Stimulated activated memory B cell treated with anti-CD40 and anti-IgM and Interleukin-4, amounts not matched to agents 10 μg/mL and 1 μg/mL and 100 μg/mL, for 72 hours (primary cell): ENCODE results near the gene ADIPOR1.
"Not testable (repeated sequence)": the region's sequence is repeated elsewhere in the genome, so short reads cannot be mapped to it uniquely, and the experiment has no call there.

ENCODE experiments used
- ATAC-seq: fragments of 150-1000 bp; cut with Tn5 transposase; 2 replicates; pipeline ENCODE4 v1.10.0; 2021
- H3K27ac Mint-ChIP-seq: one replicate; pipeline ENCODE4 v1.8.0; 2022; ENCODE audit warnings: mild to moderate bottlenecking, mixed read lengths
- H3K27me3 Mint-ChIP-seq: one replicate; pipeline ENCODE4 v1.8.0; 2022; ENCODE audit warnings: mixed read lengths
- H3K36me3 Mint-ChIP-seq: one replicate; pipeline ENCODE4 v1.8.0; 2022; ENCODE audit warnings: mixed read lengths
- H3K4me1 Mint-ChIP-seq: one replicate; pipeline ENCODE4 v1.8.0; 2022; ENCODE audit warnings: mixed read lengths
- H3K4me3 Mint-ChIP-seq: one replicate; pipeline ENCODE4 v1.8.0; 2022; ENCODE audit warnings: mild to moderate bottlenecking, moderate library complexity, mixed read lengths
- H3K9me3 Mint-ChIP-seq: one replicate; pipeline ENCODE4 v1.8.0; 2022; ENCODE audit warnings: mixed read lengths

Gene ADIPOR1

DNA sequence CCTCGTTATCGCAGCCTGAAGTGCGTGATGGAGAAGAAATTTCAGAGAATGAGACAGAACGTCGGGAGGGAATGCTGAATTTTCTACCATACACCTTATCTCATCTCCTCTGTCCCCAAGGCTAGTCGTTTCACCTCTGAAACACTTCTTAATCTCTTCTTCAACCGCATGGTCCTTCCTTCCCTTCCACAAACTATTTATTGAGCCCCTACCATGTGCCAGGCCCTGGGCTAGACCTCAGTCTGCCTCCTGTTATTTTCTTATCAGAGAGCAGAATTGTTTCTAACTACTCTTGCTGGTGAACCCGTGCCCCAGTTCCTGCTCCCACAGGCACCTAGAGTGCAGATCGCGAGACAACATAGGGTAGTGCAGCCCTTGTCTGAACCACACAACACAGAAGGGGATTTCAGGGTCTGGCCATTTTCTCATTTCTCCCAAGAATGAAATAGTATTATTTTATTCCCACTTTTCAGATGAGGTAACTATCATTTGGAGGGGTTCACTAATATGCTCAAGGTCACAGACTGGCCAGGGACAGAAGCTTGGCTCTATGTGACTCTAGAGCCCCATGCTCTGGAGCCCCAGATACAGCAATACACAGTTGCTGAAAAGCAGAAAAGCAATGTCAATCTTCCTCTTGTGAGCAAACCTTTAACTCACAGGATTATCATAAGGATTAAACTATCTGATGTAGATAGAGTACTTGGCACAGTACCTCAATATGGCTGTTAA lies 598 bp upstream of the ADIPOR1 start:
- peak; percentile 25 for ATAC-seq
- Mint-ChIP-seq H3K4me1 (peaks cover 29% of the 10 kb centered on the region), H3K9me3 (no peaks in the 10 kb centered on the region)

DNA sequence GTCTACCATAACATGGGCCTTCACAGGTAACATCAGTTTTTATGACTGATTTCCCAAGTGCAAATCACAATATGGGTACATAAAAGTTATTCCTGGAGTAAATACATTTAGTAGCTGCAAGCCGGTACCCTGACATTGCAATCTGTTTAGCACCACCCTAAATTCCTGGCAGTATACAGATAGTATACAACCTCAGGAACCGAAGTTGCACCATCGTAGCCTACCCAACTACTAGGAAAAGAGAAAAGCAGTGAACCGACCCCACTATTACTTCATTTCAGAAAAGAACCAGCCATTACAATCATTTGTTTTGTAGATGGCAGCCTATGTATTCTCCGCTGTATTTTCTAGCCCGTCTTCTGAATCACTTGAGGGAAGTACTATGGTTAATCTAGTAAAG lies 1.1 kb downstream of the ADIPOR1 start:
- H3K27me3 Mint-ChIP-seq: no peaks in the 10 kb centered on the region
- H3K9me3 Mint-ChIP-seq: no peaks in the 10 kb centered on the region
- no peak for ATAC-seq
- H3K36me3 Mint-ChIP-seq: peaks cover 11% of the 10 kb centered on the region
- peak overlapping the region; percentile 82 for H3K4me3 Mint-ChIP-seq
- H3K27ac Mint-ChIP-seq: peak overlapping the region; percentile 68
- peaks cover 38% of the 10 kb centered on the region for H3K4me1 Mint-ChIP-seq

More for the DNA sequence above, 598 bp upstream of the ADIPOR1 start:
- Mint-ChIP-seq H3K4me3 (peak overlapping the region; percentile 82), H3K36me3 (peaks cover 26% of the 10 kb centered on the region), H3K27me3 (no peaks in the 10 kb centered on the region), H3K27ac (peak overlapping the region; percentile 68)

GRCh38 chr1:202954057-202954745 lies 3.9 kb downstream of the ADIPOR1 start:
- Mint-ChIP-seq H3K27me3 (no peaks in the 10 kb centered on the region), H3K27ac (no peak overlapping the region), H3K9me3 (no peaks in the 10 kb centered on the region), H3K36me3 (peaks cover 11% of the 10 kb centered on the region), H3K4me3 (no peak overlapping the region), H3K4me1 (peaks cover 43% of the 10 kb centered on the region)
- ATAC-seq: no peak

DNA sequence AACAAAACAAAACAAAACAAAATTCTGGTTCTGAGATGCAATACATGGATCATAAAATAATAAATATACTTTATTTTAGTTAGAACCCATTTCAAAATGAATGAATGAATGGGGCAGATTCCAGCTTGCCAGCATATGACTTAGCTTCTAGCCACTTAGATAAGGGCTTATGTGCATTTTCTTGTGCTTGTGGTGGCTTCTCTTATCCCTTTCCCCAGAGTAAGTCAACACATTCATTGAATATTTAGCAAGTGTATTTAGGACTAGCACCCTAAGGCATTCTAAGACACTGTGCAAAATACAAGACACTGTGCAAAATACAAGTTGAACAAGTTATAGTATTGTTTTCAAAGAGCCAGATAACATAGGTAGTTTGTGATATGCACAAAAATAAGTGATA lies 4.7 kb downstream of the ADIPOR1 start:
- Mint-ChIP-seq H3K27ac (no peak overlapping the region), H3K4me1 (peaks cover 38% of the 10 kb centered on the region), H3K9me3 (no peaks in the 10 kb centered on the region), H3K27me3 (no peaks in the 10 kb centered on the region), H3K4me3 (no peak overlapping the region), H3K36me3 (peaks cover 14% of the 10 kb centered on the region)
- no peak for ATAC-seq

DNA sequence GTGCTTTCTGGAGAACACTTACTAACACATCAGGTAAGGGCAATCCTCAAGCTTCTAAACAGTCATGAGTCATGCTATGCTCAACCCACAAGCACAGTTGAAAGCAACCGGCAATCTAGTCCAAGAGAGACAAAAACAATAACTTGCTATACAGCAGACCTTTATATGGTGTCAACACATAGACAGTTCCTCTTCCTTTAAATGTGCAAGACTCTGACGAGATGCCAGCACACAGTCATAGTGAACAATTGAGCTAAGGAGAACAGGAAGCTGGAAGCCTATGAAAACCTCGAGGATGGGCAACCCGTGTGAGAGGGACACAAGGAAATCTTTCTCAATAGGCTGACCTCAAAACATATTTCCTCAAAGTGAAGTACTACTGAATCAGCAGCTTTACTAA lies 5.3 kb downstream of the ADIPOR1 start:
- peaks cover 20% of the 10 kb centered on the region for H3K36me3 Mint-ChIP-seq
- H3K4me1 Mint-ChIP-seq: peaks cover 36% of the 10 kb centered on the region
- no peak overlapping the region for H3K27ac Mint-ChIP-seq
- no peak for ATAC-seq
- no peaks in the 10 kb centered on the region for H3K27me3 Mint-ChIP-seq
- H3K9me3 Mint-ChIP-seq: no peaks in the 10 kb centered on the region
- H3K4me3 Mint-ChIP-seq: no peak overlapping the region

GRCh38 chr1:202952099-202952498 lies 6.0 kb downstream of the ADIPOR1 start:
- peaks cover 33% of the 10 kb centered on the region for H3K4me1 Mint-ChIP-seq
- H3K4me3 Mint-ChIP-seq: no peak overlapping the region
- H3K9me3 Mint-ChIP-seq: no peaks in the 10 kb centered on the region
- H3K27me3 Mint-ChIP-seq: no peaks in the 10 kb centered on the region
- ATAC-seq: no peak
- peaks cover 24% of the 10 kb centered on the region for H3K36me3 Mint-ChIP-seq
- no peak overlapping the region for H3K27ac Mint-ChIP-seq

- no peak for ATAC-seq
Measured at GRCh38 chr1:202951437-202951836, 6.7 kb downstream of the ADIPOR1 start.

DNA sequence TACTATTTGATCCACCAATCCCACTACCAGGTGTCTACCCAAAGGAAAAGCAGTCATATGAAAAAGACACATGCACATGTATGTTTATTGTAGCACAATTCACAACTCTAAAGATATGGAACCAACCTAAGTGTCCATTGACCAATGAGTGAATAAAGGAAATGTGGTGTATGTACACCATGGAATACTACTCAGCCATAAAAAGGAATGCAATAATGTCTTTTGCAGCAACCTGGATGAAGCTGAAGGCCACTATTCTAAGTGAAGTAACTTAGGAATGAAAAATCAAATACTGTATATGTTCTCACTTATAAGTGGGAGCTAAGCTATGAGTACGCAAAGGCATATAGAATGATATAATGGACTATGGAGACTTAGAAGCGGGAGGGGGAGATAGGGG lies 12.6 kb downstream of the ADIPOR1 start:
- H3K36me3 Mint-ChIP-seq: peaks cover 76% of the 10 kb centered on the region
- ATAC-seq: no peak
- H3K4me1 Mint-ChIP-seq: no peaks in the 10 kb centered on the region
- no peaks in the 10 kb centered on the region for H3K27me3 Mint-ChIP-seq
- H3K9me3 Mint-ChIP-seq: no peaks in the 10 kb centered on the region
- no peak overlapping the region for H3K27ac Mint-ChIP-seq
- no peak overlapping the region for H3K4me3 Mint-ChIP-seq

More at GRCh38 chr1:202951437-202951836, 6.7 kb downstream of the ADIPOR1 start:
- Mint-ChIP-seq H3K4me3 (no peak overlapping the region), H3K9me3 (no peaks in the 10 kb centered on the region), H3K4me1 (peaks cover 28% of the 10 kb centered on the region), H3K27me3 (no peaks in the 10 kb centered on the region), H3K36me3 (peaks cover 29% of the 10 kb centered on the region), H3K27ac (no peak overlapping the region)

- no peaks in the 10 kb centered on the region for H3K27me3 Mint-ChIP-seq
- H3K36me3 Mint-ChIP-seq: peaks cover 71% of the 10 kb centered on the region
- no peak for ATAC-seq
- no peak overlapping the region for H3K4me3 Mint-ChIP-seq
- no peak overlapping the region for H3K27ac Mint-ChIP-seq
- no peaks in the 10 kb centered on the region for H3K9me3 Mint-ChIP-seq
- no peaks in the 10 kb centered on the region for H3K4me1 Mint-ChIP-seq
Measured at GRCh38 chr1:202944438-202944921, 13.6 kb downstream of the ADIPOR1 start.

DNA sequence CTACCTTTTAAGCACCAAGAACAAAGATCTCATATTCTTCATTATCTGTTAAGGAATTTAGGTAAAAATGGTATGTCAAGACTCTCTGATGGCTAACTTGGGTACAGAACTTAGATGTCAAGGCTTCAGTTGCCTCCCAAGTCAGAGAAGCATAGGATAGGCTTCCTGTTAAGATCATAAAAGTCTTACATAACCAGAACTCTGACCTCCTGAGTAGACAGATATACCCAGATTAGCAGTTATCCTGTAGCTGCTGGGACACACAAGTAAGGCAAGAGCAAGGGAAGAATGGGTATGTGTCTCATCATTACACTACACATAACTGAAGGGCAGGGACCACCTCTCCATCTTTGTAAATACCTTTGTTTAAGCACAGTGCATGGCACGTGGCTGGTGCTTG lies 15.7 kb downstream of the ADIPOR1 start:
- no peaks in the 10 kb centered on the region for H3K9me3 Mint-ChIP-seq
- peaks cover 58% of the 10 kb centered on the region for H3K36me3 Mint-ChIP-seq
- ATAC-seq: no peak
- no peaks in the 10 kb centered on the region for H3K27me3 Mint-ChIP-seq
- no peak overlapping the region for H3K27ac Mint-ChIP-seq
- no peaks in the 10 kb centered on the region for H3K4me1 Mint-ChIP-seq
- no peak overlapping the region for H3K4me3 Mint-ChIP-seq

- no peak for ATAC-seq
- no peaks in the 10 kb centered on the region for H3K4me1 Mint-ChIP-seq
- H3K4me3 Mint-ChIP-seq: no peak overlapping the region
Measured at GRCh38 chr1:202941372-202941771, 16.7 kb downstream of the ADIPOR1 start.

DNA sequence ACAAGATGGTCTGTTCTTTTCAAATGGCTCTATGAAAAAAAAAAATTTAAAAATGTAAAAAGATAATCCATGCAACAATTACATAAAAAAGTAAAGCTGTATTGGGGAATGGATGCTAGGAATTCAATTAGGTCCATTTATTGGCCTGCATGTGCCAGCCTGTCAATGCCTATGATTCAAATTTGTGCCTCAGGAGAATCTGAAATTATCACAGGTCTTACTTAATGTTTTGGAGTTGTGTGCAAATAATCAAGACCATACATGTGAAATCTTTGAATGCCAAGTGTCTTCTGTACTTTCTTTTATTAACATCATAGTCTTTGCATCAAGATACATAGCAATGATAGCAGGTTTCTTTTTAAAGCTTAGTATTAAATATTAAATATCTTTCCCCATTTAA lies 17.6 kb downstream of the ADIPOR1 start:
- no peak overlapping the region for H3K4me3 Mint-ChIP-seq
- no peaks in the 10 kb centered on the region for H3K27me3 Mint-ChIP-seq
- peaks cover 45% of the 10 kb centered on the region for H3K36me3 Mint-ChIP-seq
- H3K27ac Mint-ChIP-seq: no peak overlapping the region
- no peak for ATAC-seq
- no peaks in the 10 kb centered on the region for H3K9me3 Mint-ChIP-seq
- H3K4me1 Mint-ChIP-seq: no peaks in the 10 kb centered on the region

More at GRCh38 chr1:202941372-202941771, 16.7 kb downstream of the ADIPOR1 start:
- Mint-ChIP-seq H3K27me3 (no peaks in the 10 kb centered on the region), H3K27ac (no peak overlapping the region), H3K9me3 (no peaks in the 10 kb centered on the region), H3K36me3 (peaks cover 51% of the 10 kb centered on the region)

DNA sequence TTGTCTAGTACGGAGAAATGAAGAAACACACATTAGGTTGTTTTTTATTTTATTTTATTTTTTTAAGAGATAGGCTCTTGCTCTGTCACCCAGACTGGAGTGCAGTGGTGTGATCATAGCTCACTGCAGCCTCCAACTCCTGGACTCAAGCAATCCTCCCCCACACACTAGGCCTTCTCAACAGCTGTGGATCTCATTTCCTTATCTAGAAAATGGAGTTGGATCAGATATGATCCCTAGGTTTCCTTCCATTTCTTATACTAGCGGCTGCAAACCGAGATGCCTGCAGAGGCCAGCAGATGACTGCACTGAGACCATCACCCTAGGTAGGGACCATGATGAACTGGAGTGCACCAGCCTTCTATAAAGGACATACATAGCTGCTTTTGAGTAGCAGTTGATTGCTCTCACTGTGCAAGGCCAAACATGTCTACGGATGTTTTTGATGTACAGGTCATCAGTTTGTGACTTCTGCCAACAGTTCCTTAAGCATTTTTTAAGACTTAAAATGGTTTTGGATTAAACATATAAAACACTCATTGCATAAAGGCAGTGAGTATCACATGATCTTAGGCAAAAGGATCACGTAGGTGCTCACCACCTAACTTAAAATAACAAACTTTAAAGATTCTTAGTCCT lies 19.7 kb downstream of the ADIPOR1 start:
- no peak for ATAC-seq
- H3K4me3 Mint-ChIP-seq: no peak overlapping the region
- no peaks in the 10 kb centered on the region for H3K27me3 Mint-ChIP-seq
- peaks cover 12% of the 10 kb centered on the region for H3K4me1 Mint-ChIP-seq
- H3K9me3 Mint-ChIP-seq: no peaks in the 10 kb centered on the region
- no peak overlapping the region for H3K27ac Mint-ChIP-seq
- H3K36me3 Mint-ChIP-seq: peaks cover 27% of the 10 kb centered on the region

DNA sequence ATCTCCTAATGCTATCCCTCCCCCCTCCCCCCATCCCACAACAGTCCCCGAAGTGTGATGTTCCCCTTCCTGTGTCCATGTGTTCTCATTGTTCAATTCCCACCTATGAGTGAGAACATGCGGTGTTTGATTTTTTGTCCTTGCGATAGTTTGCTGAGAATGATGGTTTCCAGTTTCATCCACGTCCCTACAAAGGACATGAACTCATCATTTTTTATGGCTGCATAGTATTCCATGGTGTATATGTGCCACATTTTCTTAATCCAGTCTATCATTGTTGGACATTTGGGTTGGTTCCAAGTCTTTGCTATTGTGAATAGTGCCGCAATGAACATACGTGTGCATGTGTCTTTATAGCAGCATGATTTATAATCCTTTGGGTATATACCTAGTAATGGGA lies 21.7 kb downstream of the ADIPOR1 start:
- not testable (repeated sequence) for ATAC-seq, H3K27ac Mint-ChIP-seq, H3K36me3 Mint-ChIP-seq, H3K9me3 Mint-ChIP-seq, H3K4me3 Mint-ChIP-seq, H3K27me3 Mint-ChIP-seq
- peaks cover 13% of the 10 kb centered on the region for H3K4me1 Mint-ChIP-seq

DNA sequence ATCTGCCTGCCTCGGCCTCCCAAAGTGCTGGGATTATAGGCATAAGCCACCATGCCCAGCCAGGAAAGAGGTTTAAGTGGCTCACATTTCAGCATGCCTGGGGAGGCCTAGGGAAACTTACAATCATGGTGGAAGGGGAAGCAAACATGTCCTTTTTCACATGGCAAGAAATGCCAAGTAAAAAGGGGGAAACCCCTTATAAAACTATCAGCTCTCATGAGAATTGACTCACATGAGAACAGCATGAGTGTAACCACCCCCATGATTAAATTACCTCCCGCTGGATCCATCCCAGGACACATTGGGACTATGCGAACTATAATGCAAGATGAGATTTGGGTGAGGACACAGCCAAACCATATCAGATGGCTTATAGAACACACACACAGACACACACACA lies 22.3 kb downstream of the ADIPOR1 start:
- H3K36me3 Mint-ChIP-seq: peaks cover 3% of the 10 kb centered on the region
- H3K27me3 Mint-ChIP-seq: no peaks in the 10 kb centered on the region
- peaks cover 13% of the 10 kb centered on the region for H3K4me1 Mint-ChIP-seq
- ATAC-seq: no peak
- H3K4me3 Mint-ChIP-seq: no peak overlapping the region
- H3K9me3 Mint-ChIP-seq: peaks cover 4% of the 10 kb centered on the region
- no peak overlapping the region for H3K27ac Mint-ChIP-seq
